SU-DHL-6 (cell line): ENCODE data around the gene SMARCA4.

Experiments used
- H2AFZ ChIP-seq: fragments of 200-600 bp; sonication (generic); 2 replicates; pipeline ENCODE4 v1.6.1; 2014; ENCODE audit warnings: low read depth, mild to moderate bottlenecking, moderate library complexity, mixed read lengths, antibody characterized with exemption, low read length; ENCODE audit not compliant: severe bottlenecking
- H3F3A ChIP-seq: fragments of 200-600 bp; shearing (Covaris generic); 2 replicates; pipeline ENCODE4 v1.6.0; 2016; ENCODE audit warnings: antibody characterized with exemption, mild to moderate bottlenecking; ENCODE audit not compliant: insufficient read depth
- H3K27ac ChIP-seq: fragments of 200-600 bp; sonication (generic); 2 replicates; pipeline ENCODE4 v1.5.1; 2016; ENCODE audit warnings: low read depth, mild to moderate bottlenecking, low read length, moderate library complexity, mixed read lengths
- H3K27me3 ChIP-seq: fragments of 200-600 bp; sonication (generic), shearing (Covaris generic); 2 replicates; pipeline ENCODE4 v1.6.0; 2014; ENCODE audit warnings: mild to moderate bottlenecking, low read length
- H3K36me3 ChIP-seq: fragments of 200-600 bp; sonication (generic); 2 replicates; pipeline ENCODE4 v1.6.1; 2014; ENCODE audit warnings: mild to moderate bottlenecking, low read length, mixed read lengths
- H3K4me2 ChIP-seq: fragments of 300-600, 200-600 bp; shearing (Covaris generic), sonication (generic); 2 replicates; pipeline ENCODE4 v1.6.0; 2014; ENCODE audit warnings: low read length, low read depth, mild to moderate bottlenecking; ENCODE audit not compliant: poor library complexity, severe bottlenecking
- H3K4me3 ChIP-seq: fragments of 200-600 bp; sonication (generic); 2 replicates; pipeline ENCODE4 v1.5.1; 2014; ENCODE audit warnings: antibody characterized with exemption, low read length, mild to moderate bottlenecking, mixed read lengths; ENCODE audit not compliant: insufficient read depth, poor library complexity, severe bottlenecking
- H3K79me2 ChIP-seq: fragments of 200-600 bp; sonication (generic); 2 replicates; pipeline ENCODE4 v1.6.1; 2014; ENCODE audit warnings: mild to moderate bottlenecking, low read length, moderate library complexity; ENCODE audit not compliant: insufficient read depth
- H3K9ac ChIP-seq: fragments of 200-600 bp; sonication (generic); 2 replicates; pipeline ENCODE4 v1.7.0; 2014; ENCODE audit warnings: mild to moderate bottlenecking, low read length
- H3K9me2 ChIP-seq: fragments of 200-600 bp; sonication (generic); replicated peaks from 2 replicates; pipeline ENCODE4 v1.6.1; 2014; ENCODE audit warnings: low read length; ENCODE audit not compliant: insufficient read depth
- H3K9me3 ChIP-seq: fragments of 200-600 bp; sonication (generic); 2 replicates; pipeline ENCODE4 v1.6.1; 2014; ENCODE audit warnings: low read length, mixed read lengths; ENCODE audit not compliant: insufficient read depth
- H4K20me1 ChIP-seq: fragments of 200-600 bp; sonication (generic); 2 replicates; pipeline ENCODE4 v1.6.1; 2014; ENCODE audit warnings: low read depth, mild to moderate bottlenecking, antibody characterized with exemption, low read length, moderate library complexity, mixed read lengths
- EZH2phosphoT487 ChIP-seq: fragments of 200-600 bp; sonication (generic), shearing (Covaris generic); conservative IDR thresholded peaks from 2 replicates; pipeline ENCODE4 v1.6.1; 2018; ENCODE audit warnings: mild to moderate bottlenecking, antibody characterized with exemption, low read length, moderate library complexity, mixed read lengths
- TF ChIP-seq, protein P1 (sequence below): fragments of 200-600 bp; sonication (generic); IDR thresholded peaks from one replicate; pipeline ENCODE4 v1.5.1; 2017; ENCODE audit warnings: antibody characterized with exemption, mild to moderate bottlenecking, low read length, moderate library complexity; ENCODE audit not compliant: insufficient read depth, poor library complexity, severe bottlenecking

The SMARCA4 gene

DNA sequence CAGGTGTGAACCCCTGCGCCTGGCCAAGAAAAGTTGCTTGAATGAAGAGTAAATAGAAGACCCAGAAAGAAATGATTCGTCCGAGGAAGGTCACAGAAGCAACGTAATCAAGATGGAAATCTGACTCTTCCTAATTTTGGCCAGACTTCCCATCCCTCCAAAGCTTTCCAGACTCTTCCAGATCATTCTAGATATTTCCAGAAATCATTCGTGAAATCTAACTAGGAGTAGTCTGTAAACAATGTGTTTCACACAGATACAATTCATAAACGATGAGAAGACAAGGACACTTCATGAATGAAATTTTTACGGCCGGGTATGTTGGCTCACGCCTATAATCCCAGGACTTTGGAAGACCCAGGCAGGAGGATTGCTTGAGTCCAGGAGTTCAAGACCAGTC lies 119.2 kb downstream of the SMARCA4 start:
- TF ChIP-seq, protein P1, sequence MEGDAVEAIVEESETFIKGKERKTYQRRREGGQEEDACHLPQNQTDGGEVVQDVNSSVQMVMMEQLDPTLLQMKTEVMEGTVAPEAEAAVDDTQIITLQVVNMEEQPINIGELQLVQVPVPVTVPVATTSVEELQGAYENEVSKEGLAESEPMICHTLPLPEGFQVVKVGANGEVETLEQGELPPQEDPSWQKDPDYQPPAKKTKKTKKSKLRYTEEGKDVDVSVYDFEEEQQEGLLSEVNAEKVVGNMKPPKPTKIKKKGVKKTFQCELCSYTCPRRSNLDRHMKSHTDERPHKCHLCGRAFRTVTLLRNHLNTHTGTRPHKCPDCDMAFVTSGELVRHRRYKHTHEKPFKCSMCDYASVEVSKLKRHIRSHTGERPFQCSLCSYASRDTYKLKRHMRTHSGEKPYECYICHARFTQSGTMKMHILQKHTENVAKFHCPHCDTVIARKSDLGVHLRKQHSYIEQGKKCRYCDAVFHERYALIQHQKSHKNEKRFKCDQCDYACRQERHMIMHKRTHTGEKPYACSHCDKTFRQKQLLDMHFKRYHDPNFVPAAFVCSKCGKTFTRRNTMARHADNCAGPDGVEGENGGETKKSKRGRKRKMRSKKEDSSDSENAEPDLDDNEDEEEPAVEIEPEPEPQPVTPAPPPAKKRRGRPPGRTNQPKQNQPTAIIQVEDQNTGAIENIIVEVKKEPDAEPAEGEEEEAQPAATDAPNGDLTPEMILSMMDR = no peak
- no peak for TF ChIP-seq EZH2phosphoT487
- no peaks in the 10 kb centered on the region for H3K36me3 ChIP-seq
- no peaks in the 10 kb centered on the region for H4K20me1 ChIP-seq
- H3K9ac ChIP-seq = no peak overlapping the region
- no peaks in the 10 kb centered on the region for H3K9me2 ChIP-seq
- H3K4me3 ChIP-seq = no peak overlapping the region
- no peak overlapping the region for H2AFZ ChIP-seq
- H3K27me3 ChIP-seq = no peaks in the 10 kb centered on the region
- H3K4me2 ChIP-seq = no peak overlapping the region
- no peaks in the 10 kb centered on the region for H3F3A ChIP-seq
- H3K9me3 ChIP-seq = no peaks in the 10 kb centered on the region
- no peaks in the 10 kb centered on the region for H3K79me2 ChIP-seq
- H3K27ac ChIP-seq = no peak overlapping the region

- no peaks in the 10 kb centered on the region for H3K9me2 ChIP-seq
- no peaks in the 10 kb centered on the region for H3K27me3 ChIP-seq
- peaks cover 8% of the 10 kb centered on the region; the same call in 1 of the 2 replicates for H4K20me1 ChIP-seq
- H3K9ac ChIP-seq = peak overlapping the region; percentile 83; the same call in 1 of the 2 replicates
- H3K4me3 ChIP-seq = no peak overlapping the region
- peak overlapping the region; percentile 91 for H3K27ac ChIP-seq
- H3K79me2 ChIP-seq = peaks cover 25% of the 10 kb centered on the region
- no peak overlapping the region for H2AFZ ChIP-seq
- H3K9me3 ChIP-seq = no peaks in the 10 kb centered on the region
- peaks cover 9% of the 10 kb centered on the region; the same call in 1 of the 2 replicates for H3F3A ChIP-seq
- H3K4me2 ChIP-seq = no peak overlapping the region
- TF ChIP-seq, protein P1 = no peak
- TF ChIP-seq EZH2phosphoT487 = no peak
- 0 out of 2 replicates have a peak, but pooled peaks cover 4% of the 10 kb centered on the region for H3K36me3 ChIP-seq
Measured at GRCh38 chr19:11087870-11088505, 127.2 kb downstream of the SMARCA4 start.

DNA sequence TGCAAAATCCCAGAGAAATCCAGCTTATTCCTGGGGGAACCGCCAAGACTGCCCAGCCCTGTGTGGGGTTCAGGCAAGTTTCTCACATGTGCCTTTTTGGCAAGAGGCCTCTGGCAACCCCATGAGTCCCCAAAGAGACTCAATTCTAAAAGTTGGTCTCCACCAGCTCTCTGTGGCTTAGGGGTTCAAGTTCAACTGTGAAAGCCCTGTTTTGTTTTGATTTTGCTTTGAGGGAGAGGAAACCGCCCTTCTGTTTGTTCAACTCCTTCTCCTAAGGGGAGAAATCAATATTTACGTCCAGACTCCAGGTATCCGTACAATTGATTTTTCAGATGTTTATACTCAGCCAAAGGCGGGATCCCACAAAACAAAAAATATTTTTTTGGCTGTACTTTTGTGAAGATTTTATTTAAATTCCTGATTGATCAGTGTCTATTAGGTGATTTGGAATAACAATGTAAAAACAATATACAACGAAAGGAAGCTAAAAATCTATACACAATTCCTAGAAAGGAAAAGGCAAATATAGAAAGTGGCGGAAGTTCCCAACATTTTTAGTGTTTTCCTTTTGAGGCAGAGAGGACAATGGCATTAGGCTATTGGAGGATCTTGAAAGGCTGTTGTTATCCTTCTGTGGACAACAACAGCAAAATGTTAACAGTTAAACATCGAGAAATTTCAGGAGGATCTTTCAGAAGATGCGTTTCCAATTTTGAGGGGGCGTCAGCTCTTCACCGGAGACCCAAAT lies 127.8 kb downstream of the SMARCA4 start:
- H3K9me3 ChIP-seq = no peaks in the 10 kb centered on the region
- H3K4me2 ChIP-seq = peak overlapping the region; percentile 57
- H3F3A ChIP-seq = peaks cover 9% of the 10 kb centered on the region; the same call in 1 of the 2 replicates
- H3K9me2 ChIP-seq = no peaks in the 10 kb centered on the region
- no peak for TF ChIP-seq EZH2phosphoT487
- TF ChIP-seq, protein P1 = no peak
- no peaks in the 10 kb centered on the region for H3K27me3 ChIP-seq
- 0 out of 2 replicates have a peak, but pooled peaks cover 4% of the 10 kb centered on the region for H3K36me3 ChIP-seq
- H3K9ac ChIP-seq = peak overlapping the region; percentile 83
- H3K27ac ChIP-seq = peak overlapping the region; percentile 91
- peak overlapping the region; percentile 73 for H3K4me3 ChIP-seq
- H2AFZ ChIP-seq = no peak overlapping the region
- peaks cover 32% of the 10 kb centered on the region for H3K79me2 ChIP-seq
- peaks cover 11% of the 10 kb centered on the region; the same call in 1 of the 2 replicates for H4K20me1 ChIP-seq
